IMR-90 (cell line): ENCODE results near the gene SLC2A13. TPM values are rescaled to one million over a fixed set of nuclear protein-coding genes. Genes with fewer than 3 reads are reported as not detected.

ENCODE experiments used
- ATAC-seq: fragments of 200-7000 bp; cut with Tn5 transposase; 2 replicates; pipeline ENCODE4 v1.9.1; 2020; ENCODE audit warnings: low read depth, mild to moderate bottlenecking, moderate library complexity
- BruUV-seq: library from RNA; stranded (reverse); fragments of 400-500 nt; replicated peaks from 2 replicates; lab custom pipeline; 2021; lab: Mats Ljungman, UMichigan
- CTCF ChIA-PET: fragments of 300-600 bp; formaldehyde crosslinking; extraction: SDS; loops from one replicate; lab custom pipeline; 2021; ENCODE audit warnings: antibody characterized with exemption; lab: Yijun Ruan, JAX
- POLR2A ChIA-PET: fragments of 300-600 bp; sonication (Branson Sonifier 250); formaldehyde crosslinking; loops from one replicate; lab custom pipeline; 2022; ENCODE audit warnings: antibody characterized with exemption; ENCODE audit not compliant: unreplicated experiment; lab: Charles Lee
- DNase-seq: peaks from one replicate; pipeline ENCODE4 v3.0.0; 2013
- H2AFZ ChIP-seq: replicated peaks from 2 replicates; pipeline ENCODE3; 2013; ENCODE audit warnings: low read length, mild to moderate bottlenecking; ENCODE audit not compliant: poor library complexity
- H2AK5ac ChIP-seq: 2 replicates; pipeline ENCODE4 v1.6.1; 2013; ENCODE audit warnings: low read depth, low read length, inconsistent platforms
- H2AK9ac ChIP-seq: replicated peaks from 2 replicates; pipeline ENCODE3; 2013; ENCODE audit warnings: mild to moderate bottlenecking, low read depth, low read length, moderate library complexity; ENCODE audit not compliant: poor library complexity
- H2BK120ac ChIP-seq: 2 replicates; pipeline ENCODE4 v1.6.1; 2013; ENCODE audit warnings: low read depth, low read length, inconsistent platforms
- H2BK15ac ChIP-seq: 3 replicates; pipeline ENCODE4 v1.6.1; 2013; ENCODE audit warnings: low read depth, low read length, inconsistent platforms
- H2BK20ac ChIP-seq: 2 replicates; pipeline ENCODE4 v1.6.1; 2013; ENCODE audit warnings: low read depth, mild to moderate bottlenecking, inconsistent platforms, low read length, moderate library complexity
- H2BK5ac ChIP-seq: 2 replicates; pipeline ENCODE4 v1.6.1; 2013; ENCODE audit warnings: mild to moderate bottlenecking, low read depth, low read length, inconsistent platforms; ENCODE audit not compliant: poor library complexity, severe bottlenecking
- H3K14ac ChIP-seq: replicated peaks from 2 replicates; pipeline ENCODE4 v1.6.1; 2013; ENCODE audit warnings: low read depth, low read length, inconsistent platforms
- H3K18ac ChIP-seq: 2 replicates; pipeline ENCODE4 v1.6.1; 2013; ENCODE audit warnings: low read depth, low read length, control low read depth
- H3K23ac ChIP-seq: 2 replicates; pipeline ENCODE4 v1.6.1; 2013; ENCODE audit warnings: low read depth, low read length, inconsistent platforms
- H3K27ac ChIP-seq: 2 replicates; pipeline ENCODE4 v1.5.1; 2013; ENCODE audit warnings: mild to moderate bottlenecking, control low read depth, low read length; ENCODE audit not compliant: insufficient read depth
- H3K27me3 ChIP-seq: 2 replicates; pipeline ENCODE4 v1.6.1; 2013; ENCODE audit warnings: low read length; ENCODE audit not compliant: control insufficient read depth, insufficient read depth
- H3K36me3 ChIP-seq: 2 replicates; pipeline ENCODE4 v1.6.1; 2013; ENCODE audit warnings: low read length, mixed read lengths; ENCODE audit not compliant: control insufficient read depth, insufficient read depth
- H3K4ac ChIP-seq: 2 replicates; pipeline ENCODE4 v1.6.1; 2013; ENCODE audit warnings: low read depth, low read length, inconsistent platforms
- H3K4me1 ChIP-seq: 2 replicates; pipeline ENCODE4 v1.6.1; 2013; ENCODE audit warnings: low read length, mixed read lengths; ENCODE audit not compliant: control insufficient read depth, insufficient read depth
- H3K4me2 ChIP-seq: 2 replicates; pipeline ENCODE4 v1.6.1; 2013; ENCODE audit warnings: low read depth, mild to moderate bottlenecking, control low read depth, low read length, moderate library complexity
- H3K4me3 ChIP-seq: 2 replicates; pipeline ENCODE4 v1.5.1; 2013; ENCODE audit warnings: low read depth, mild to moderate bottlenecking, control low read depth, low read length, moderate library complexity; ENCODE audit not compliant: insufficient read depth
- H3K56ac ChIP-seq: 2 replicates; pipeline ENCODE4 v1.6.1; 2013; ENCODE audit warnings: low read length, inconsistent platforms; ENCODE audit not compliant: insufficient read depth; ENCODE audit errors: extremely low read depth
- H3K79me1 ChIP-seq, 2 experiments: 2 replicates each; pipeline ENCODE4 v1.6.1; 2013; ENCODE audit warnings: low read length in 2 of 2, inconsistent platforms in 1 of 2, low read depth in 1 of 2
- H3K9ac ChIP-seq: 2 replicates; pipeline ENCODE4 v1.6.1; 2013; ENCODE audit warnings: low read depth, low read length, control low read depth
- H3K9me1 ChIP-seq: 2 replicates; pipeline ENCODE4 v1.6.1; 2013; ENCODE audit warnings: low read length, inconsistent platforms; ENCODE audit not compliant: insufficient read depth
- H3K9me3 ChIP-seq: 2 replicates; pipeline ENCODE4 v1.6.1; 2013; ENCODE audit warnings: low read length; ENCODE audit not compliant: control insufficient read depth, insufficient read depth
- H4K20me1 ChIP-seq: 2 replicates; pipeline ENCODE4 v1.6.1; 2013; ENCODE audit warnings: low read length, inconsistent platforms; ENCODE audit not compliant: insufficient read depth
- H4K5ac ChIP-seq: 2 replicates; pipeline ENCODE4 v1.6.1; 2013; ENCODE audit warnings: mild to moderate bottlenecking, low read depth, low read length, control low read depth
- H4K8ac ChIP-seq, 2 experiments: 2 replicates each; pipeline ENCODE4 v1.6.1; 2013; ENCODE audit warnings: low read depth in 2 of 2, low read length in 2 of 2, control low read depth in 1 of 2, inconsistent platforms in 1 of 2
- H4K91ac ChIP-seq: 2 replicates; pipeline ENCODE4 v1.6.1; 2013; ENCODE audit warnings: low read depth, low read length, inconsistent platforms; ENCODE audit not compliant: insufficient read depth
- BHLHE40 ChIP-seq: fragments of 150-350 bp; IDR thresholded peaks from 2 replicates; pipeline ENCODE4 v1.6.1; 2016; ENCODE audit warnings: mild to moderate bottlenecking, low read depth, low read length
- CEBPB ChIP-seq: IDR thresholded peaks from 2 replicates; pipeline ENCODE4 v1.6.1; 2012; ENCODE audit warnings: low read depth, low read length, improper control_type of control experiment
- CHD1 ChIP-seq: IDR thresholded peaks from 2 replicates; pipeline ENCODE4 v1.6.1; 2012; ENCODE audit warnings: low read depth, low read length, improper control_type of control experiment
- ELK1 ChIP-seq: fragments of 150-350 bp; IDR thresholded peaks from 2 replicates; pipeline ENCODE4 v1.6.1; 2016; ENCODE audit warnings: low read depth, mild to moderate bottlenecking, low read length, moderate library complexity, borderline replicate concordance
- FOS ChIP-seq: fragments of 150-350 bp; IDR thresholded peaks from 2 replicates; pipeline ENCODE4 v1.6.1; 2016; ENCODE audit warnings: low read depth, low read length
- MAZ ChIP-seq: IDR thresholded peaks from 2 replicates; pipeline ENCODE4 v1.6.1; 2012; ENCODE audit warnings: low read depth, mild to moderate bottlenecking, low read length, improper control_type of control experiment, moderate library complexity, borderline replicate concordance
- NFE2L2 ChIP-seq: fragments of 150-350 bp; IDR thresholded peaks from 2 replicates; pipeline ENCODE4 v1.6.1; 2016; ENCODE audit warnings: low read depth, mild to moderate bottlenecking, low read length
- POLR2A ChIP-seq: IDR thresholded peaks from 2 replicates; pipeline ENCODE4 v1.6.1; 2012; ENCODE audit warnings: mild to moderate bottlenecking, low read depth, low read length
- RAD21 ChIP-seq: IDR thresholded peaks from 2 replicates; pipeline ENCODE4 v1.6.1; 2012; ENCODE audit warnings: low read length, improper control_type of control experiment
- RCOR1 ChIP-seq: IDR thresholded peaks from 2 replicates; pipeline ENCODE4 v1.6.1; 2012; ENCODE audit warnings: mild to moderate bottlenecking, low read length, improper control_type of control experiment; ENCODE audit not compliant: insufficient replicate concordance
- RFX5 ChIP-seq: IDR thresholded peaks from 2 replicates; pipeline ENCODE4 v1.8.0; 2012; ENCODE audit warnings: low read depth, mild to moderate bottlenecking, low read length, moderate library complexity
- WGBS, 2 experiments: methylation state at CpG; one replicate each; pipeline versions ENCODE4 v1.1.5 to v1.1.7; 2013; ENCODE audit warnings: missing lambda C conversion rate in 2 of 2; ENCODE audit not compliant: insufficient read length in 1 of 2; ENCODE audit errors: extremely low coverage in 2 of 2; 5-methylcytosine and 5-hydroxymethylcytosine counted together
- dilution Hi-C: fragments of 300-500 bp; cut with HindIII; formaldehyde crosslinking; loops from one replicate; pipeline ENCODE4 v1.14.3; 2018; ENCODE audit warnings: low sequenced_read_pairs; ENCODE audit not compliant: unreplicated experiment
- in situ Hi-C: fragments of 300-500 bp; cut with MboI; formaldehyde crosslinking; loops from 3 replicates; pipeline ENCODE4 v1.14.3; 2019; ENCODE audit warnings: low sequenced_read_pairs, inconsistent platforms, mixed read lengths
- intact Hi-C: fragments of 100-400 bp; cut with micrococcal nuclease; formaldehyde crosslinking; loops from 2 replicates; pipeline ENCODE4 v1.10.0; 2022
- polyA plus RNA-seq, 3 experiments: library from polyadenylated mRNA; depleted of rRNA; stranded (reverse); fragments of >200 nt; gene quantifications; 2 replicates each; pipeline ENCODE4 v1.2.3, GENCODE V29; 2012; ENCODE audit warnings: low replicate concordance in 1 of 3
- total RNA-seq: library from RNA; depleted of rRNA; stranded (reverse); fragments of >200 nt; gene quantifications from 2 replicates; pipeline ENCODE4 v1.2.3, GENCODE V29; 2012
- TF ChIP-seq, protein P1 (sequence below): fragments of 150-350 bp; IDR thresholded peaks from 2 replicates; pipeline ENCODE4 v1.6.1; 2017; ENCODE audit warnings: mild to moderate bottlenecking, antibody characterized with exemption, low read length, low read depth
- TF ChIP-seq, protein P2 (sequence below): conservative IDR thresholded peaks from 2 replicates; pipeline ENCODE4 v1.5.1; 2012; ENCODE audit warnings: mild to moderate bottlenecking, low read depth, low read length, improper control_type of control experiment

The SLC2A13 gene
- total and polyA plus RNA-seq, 2 of the 4 experiments (the other 2 are of a cell fraction) = 1.5 to 3.9 TPM

DNA sequence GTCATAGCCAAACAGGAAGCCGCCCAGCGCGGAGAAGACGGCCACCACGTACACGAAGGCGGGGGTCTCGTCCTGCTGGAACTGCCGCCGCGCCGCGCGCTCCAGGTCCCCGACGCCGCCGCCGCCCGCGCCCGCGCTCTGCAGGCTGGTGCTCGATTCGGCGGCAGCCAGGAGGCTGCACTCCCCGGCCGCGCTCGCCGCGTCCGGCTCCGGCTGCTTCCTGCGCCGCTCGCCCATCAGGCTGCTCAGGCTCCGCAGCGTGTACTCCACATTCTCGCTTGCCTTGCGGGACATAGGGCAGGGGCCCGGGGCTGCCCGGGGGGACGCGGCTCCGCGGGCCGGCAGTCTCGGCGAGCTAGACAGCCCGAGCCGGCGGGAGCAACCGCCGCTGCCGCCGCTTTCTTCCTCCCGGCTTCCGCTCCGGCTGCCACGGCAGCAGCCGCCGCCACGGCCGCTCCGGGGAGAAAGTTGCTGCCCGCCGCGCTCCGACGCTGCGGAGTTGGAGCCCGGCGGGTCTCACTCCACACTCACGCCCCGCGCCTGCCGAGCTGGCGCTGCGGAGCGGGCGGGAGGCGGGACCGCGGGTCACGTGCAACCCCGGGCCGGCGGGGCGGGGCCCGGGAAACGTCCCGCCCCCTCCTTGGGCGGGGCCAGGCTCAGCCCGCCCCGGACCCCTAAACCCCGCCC, at the start of gene SLC2A13 (continued):
- TF ChIP-seq, protein P1, sequence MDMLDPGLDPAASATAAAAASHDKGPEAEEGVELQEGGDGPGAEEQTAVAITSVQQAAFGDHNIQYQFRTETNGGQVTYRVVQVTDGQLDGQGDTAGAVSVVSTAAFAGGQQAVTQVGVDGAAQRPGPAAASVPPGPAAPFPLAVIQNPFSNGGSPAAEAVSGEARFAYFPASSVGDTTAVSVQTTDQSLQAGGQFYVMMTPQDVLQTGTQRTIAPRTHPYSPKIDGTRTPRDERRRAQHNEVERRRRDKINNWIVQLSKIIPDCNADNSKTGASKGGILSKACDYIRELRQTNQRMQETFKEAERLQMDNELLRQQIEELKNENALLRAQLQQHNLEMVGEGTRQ = peak; percentile 88
- TF ChIP-seq CEBPB (no peak), POLR2A (peak; percentile 55; the same call in 1 of the 2 replicates)

DNA sequence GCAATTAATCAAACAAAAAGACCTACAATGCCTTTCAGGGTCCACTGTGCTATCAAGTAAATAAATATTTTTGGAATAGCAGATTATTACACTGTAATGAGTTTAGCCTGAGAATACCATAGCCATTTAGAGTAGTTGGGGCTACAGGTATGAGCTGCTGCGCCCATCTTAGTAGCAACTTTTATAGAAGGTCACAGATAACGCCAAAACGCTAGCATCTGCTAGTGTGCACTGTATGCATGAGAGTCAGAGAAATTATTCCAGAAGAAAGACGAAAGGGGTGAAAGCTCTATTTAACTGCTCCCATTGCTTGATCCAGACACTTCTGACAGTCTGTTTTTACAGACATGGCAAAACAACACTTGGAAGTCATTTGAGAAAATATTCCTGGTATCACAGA, 48.5 kb upstream of the SLC2A13 start:
- no peaks in the 10 kb centered on the region for H3K4me1 ChIP-seq
- in situ Hi-C loops = loop anchor here (5.0 kb wide), 1 partner anchor 158 kb away; no protein-coding TSS in a partner anchor
- no peak overlapping the region for H2AFZ ChIP-seq
- no peak overlapping the region for H3K4me2 ChIP-seq
- no TSS peak for BruUV-seq
- CTCF ChIA-PET = no interaction called here
- no peaks in the 10 kb centered on the region for H3K79me1 ChIP-seq
- H3K9ac ChIP-seq = no peak overlapping the region
- H2AK9ac ChIP-seq = no peak overlapping the region
- H3K9me1 ChIP-seq = no peaks in the 10 kb centered on the region
- POLR2A ChIA-PET = no interaction called here
- H2BK5ac ChIP-seq = no peak overlapping the region
- no peaks in the 10 kb centered on the region for H3K27me3 ChIP-seq
- dilution Hi-C loops = no loop called here
- H3K27ac ChIP-seq = no peak overlapping the region
- no peak overlapping the region for H2BK20ac ChIP-seq
- H2BK120ac ChIP-seq = no peak overlapping the region
- no peak overlapping the region for H4K8ac ChIP-seq
- H2BK15ac ChIP-seq = no peak overlapping the region
- no peak overlapping the region for H4K91ac ChIP-seq
- no peak overlapping the region for H3K4me3 ChIP-seq
- H3K56ac ChIP-seq = no peak overlapping the region
- no peak overlapping the region for H3K4ac ChIP-seq
- no peak for DNase-seq
- H3K9me3 ChIP-seq = no peaks in the 10 kb centered on the region
- no peak overlapping the region for H4K5ac ChIP-seq
- no peak overlapping the region for H3K14ac ChIP-seq
- intact Hi-C loops = loop anchor here (1.0 to 5.0 kb wide), 2 partner anchors 387 to 769 kb away; no protein-coding TSS in a partner anchor
- 67% methylated on average over 3 of the region's 4 CpGs; no CpG with 5 or more reads in 1 of the 2 experiments for WGBS, 2 experiments
- H3K23ac ChIP-seq = no peak overlapping the region
- no peak overlapping the region for H2AK5ac ChIP-seq
- H3K36me3 ChIP-seq = no peaks in the 10 kb centered on the region
- H3K18ac ChIP-seq = no peak overlapping the region
- H4K20me1 ChIP-seq = no peaks in the 10 kb centered on the region
- ATAC-seq = no peak
- TF ChIP-seq CHD1 = no peak
- TF ChIP-seq FOS = no peak
- TF ChIP-seq RAD21 = no peak
- no peak for TF ChIP-seq CEBPB
- TF ChIP-seq BHLHE40 = no peak
- TF ChIP-seq MAZ = no peak
- TF ChIP-seq ELK1 = no peak
- TF ChIP-seq RCOR1 = no peak
- TF ChIP-seq NFE2L2 = no peak
- TF ChIP-seq, protein P2, sequence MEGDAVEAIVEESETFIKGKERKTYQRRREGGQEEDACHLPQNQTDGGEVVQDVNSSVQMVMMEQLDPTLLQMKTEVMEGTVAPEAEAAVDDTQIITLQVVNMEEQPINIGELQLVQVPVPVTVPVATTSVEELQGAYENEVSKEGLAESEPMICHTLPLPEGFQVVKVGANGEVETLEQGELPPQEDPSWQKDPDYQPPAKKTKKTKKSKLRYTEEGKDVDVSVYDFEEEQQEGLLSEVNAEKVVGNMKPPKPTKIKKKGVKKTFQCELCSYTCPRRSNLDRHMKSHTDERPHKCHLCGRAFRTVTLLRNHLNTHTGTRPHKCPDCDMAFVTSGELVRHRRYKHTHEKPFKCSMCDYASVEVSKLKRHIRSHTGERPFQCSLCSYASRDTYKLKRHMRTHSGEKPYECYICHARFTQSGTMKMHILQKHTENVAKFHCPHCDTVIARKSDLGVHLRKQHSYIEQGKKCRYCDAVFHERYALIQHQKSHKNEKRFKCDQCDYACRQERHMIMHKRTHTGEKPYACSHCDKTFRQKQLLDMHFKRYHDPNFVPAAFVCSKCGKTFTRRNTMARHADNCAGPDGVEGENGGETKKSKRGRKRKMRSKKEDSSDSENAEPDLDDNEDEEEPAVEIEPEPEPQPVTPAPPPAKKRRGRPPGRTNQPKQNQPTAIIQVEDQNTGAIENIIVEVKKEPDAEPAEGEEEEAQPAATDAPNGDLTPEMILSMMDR = no peak
- TF ChIP-seq RFX5 = no peak
